HG03520 (cell line): ENCODE results near the gene LGALS14.
"Not testable (repeated sequence)": the region's sequence is repeated elsewhere in the genome, so short reads cannot be mapped to it uniquely, and the experiment has no call there.

Experiments
- ATAC-seq: cut with Tn5 transposase; IDR thresholded peaks from one replicate; pipeline ENCODE4 v1.9.1; 2021; ENCODE audit warnings: mild to moderate bottlenecking, moderate library complexity; ENCODE audit not compliant: unreplicated experiment

Gene LGALS14

GRCh38 chr19:39704181-39705044, at the start of gene LGALS14:
TSS of gene LGALS14 (plus strand) at chr19:39704481. CDS start at chr19:39704529, 48 bp downstream.
- ATAC-seq = no peak

- ATAC-seq = no peak
Observed at GRCh38 chr19:39655613-39656012, 48.7 kb upstream of the LGALS14 start, which contains the start of gene LGALS16. TSS of gene LGALS16 (plus strand) at chr19:39655913. CDS start at chr19:39655962, 49 bp downstream.

- no peak for ATAC-seq
Observed at GRCh38 chr19:39659791-39660190, 44.5 kb upstream of the LGALS14 start.

GRCh38 chr19:39660661-39661060, 43.6 kb upstream of the LGALS14 start:
- no peak for ATAC-seq

GRCh38 chr19:39661565-39661964, 42.7 kb upstream of the LGALS14 start:
- no peak for ATAC-seq

- not testable (repeated sequence) for ATAC-seq
Observed at GRCh38 chr19:39669860-39670259, 34.4 kb upstream of the LGALS14 start.

GRCh38 chr19:39670998-39671397, 33.3 kb upstream of the LGALS14 start:
- no peak for ATAC-seq

GRCh38 chr19:39671739-39672363, 32.4 kb upstream of the LGALS14 start:
- no peak for ATAC-seq

- ATAC-seq = no peak
Observed at GRCh38 chr19:39672473-39672872, 31.8 kb upstream of the LGALS14 start.

- not testable (repeated sequence) for ATAC-seq
Observed at GRCh38 chr19:39673862-39674261, 30.4 kb upstream of the LGALS14 start.

GRCh38 chr19:39676004-39676403, 28.3 kb upstream of the LGALS14 start:
- no peak for ATAC-seq

GRCh38 chr19:39677961-39678889, 26.1 kb upstream of the LGALS14 start:
- ATAC-seq = no peak

GRCh38 chr19:39679056-39679790, 25.1 kb upstream of the LGALS14 start:
- peak; percentile 70 for ATAC-seq

- peak; percentile 13 for ATAC-seq
Observed at GRCh38 chr19:39679791-39680168, 24.5 kb upstream of the LGALS14 start.

- no peak for ATAC-seq
Observed at GRCh38 chr19:39680593-39680992, 23.7 kb upstream of the LGALS14 start.

GRCh38 chr19:39681416-39681815, 22.9 kb upstream of the LGALS14 start:
- no peak for ATAC-seq

GRCh38 chr19:39684267-39684666, 20.0 kb upstream of the LGALS14 start:
- no peak for ATAC-seq

GRCh38 chr19:39686739-39687138, 17.5 kb upstream of the LGALS14 start:
- ATAC-seq = no peak

- not testable (repeated sequence) for ATAC-seq
Observed at GRCh38 chr19:39688637-39689036, 15.6 kb upstream of the LGALS14 start.

- ATAC-seq = no peak
Observed at GRCh38 chr19:39692166-39692565, 12.1 kb upstream of the LGALS14 start.
